GM21367 (cell line): ENCODE measurements around the gene GOLGA8K.
"Not testable (repeated sequence)": the region's sequence is repeated elsewhere in the genome, so short reads cannot be mapped to it uniquely, and the experiment has no call there.

Experiments
- ATAC-seq: cut with Tn5 transposase; IDR thresholded peaks from one replicate; pipeline ENCODE4 v1.9.1; 2021; ENCODE audit not compliant: unreplicated experiment

The GOLGA8K gene

DNA sequence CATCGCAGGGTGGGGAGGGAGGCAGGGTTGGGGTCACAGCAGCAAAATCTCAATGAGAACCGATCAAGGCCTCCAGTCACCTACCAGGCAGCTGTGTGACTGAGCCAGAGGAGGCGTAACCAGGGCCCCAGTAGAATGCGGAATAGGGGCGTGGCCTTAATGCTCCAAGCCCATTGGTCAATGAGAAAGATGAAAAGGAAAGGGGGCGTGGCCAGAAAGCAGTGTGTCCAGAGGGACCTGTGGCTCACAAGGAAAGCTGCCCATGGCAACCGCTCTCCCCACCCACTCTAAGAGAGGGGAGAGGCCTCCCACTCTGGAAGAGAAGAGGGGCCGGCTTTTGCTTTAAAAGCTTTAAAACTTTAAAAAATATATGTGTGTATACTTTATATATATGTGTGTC is at the start of gene GOLGA8K:
GOLGA8K (minus strand) TSS at position 101 of the 400 bp plus-strand sequence; CDS start at position 3, 98 bp downstream.
- ATAC-seq, result not testable (repeated sequence)

DNA sequence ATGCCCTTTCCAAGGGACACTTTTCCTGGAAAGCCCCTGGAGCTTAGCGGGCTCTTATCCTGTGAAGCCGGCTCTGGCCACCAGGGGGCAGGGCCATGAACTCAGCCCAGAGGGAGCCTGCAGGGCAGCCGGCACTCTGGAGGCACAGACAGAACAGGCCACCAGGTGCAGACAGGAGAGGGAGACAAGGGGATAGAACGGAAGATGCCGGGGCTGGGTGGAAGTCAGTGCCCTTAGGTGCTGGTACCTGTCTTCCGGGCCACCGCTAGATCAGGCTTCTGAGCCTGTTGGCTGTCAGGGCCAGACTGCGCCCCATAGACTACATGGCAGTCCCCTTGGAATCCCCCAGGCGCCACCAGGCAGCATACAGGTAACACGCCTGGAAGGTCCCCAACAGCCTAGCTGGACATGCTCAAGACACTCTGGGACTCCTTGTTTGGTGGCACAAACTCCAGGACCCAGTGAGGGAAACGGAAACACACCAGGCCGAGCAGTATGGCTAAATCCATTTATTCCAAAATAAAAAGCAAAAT is 37.4 kb upstream of the GOLGA8K start:
- not testable (repeated sequence) for ATAC-seq

GRCh38 chr15:32434102-32434963 is 31.2 kb upstream of the GOLGA8K start:
- ATAC-seq, result not testable (repeated sequence)

DNA sequence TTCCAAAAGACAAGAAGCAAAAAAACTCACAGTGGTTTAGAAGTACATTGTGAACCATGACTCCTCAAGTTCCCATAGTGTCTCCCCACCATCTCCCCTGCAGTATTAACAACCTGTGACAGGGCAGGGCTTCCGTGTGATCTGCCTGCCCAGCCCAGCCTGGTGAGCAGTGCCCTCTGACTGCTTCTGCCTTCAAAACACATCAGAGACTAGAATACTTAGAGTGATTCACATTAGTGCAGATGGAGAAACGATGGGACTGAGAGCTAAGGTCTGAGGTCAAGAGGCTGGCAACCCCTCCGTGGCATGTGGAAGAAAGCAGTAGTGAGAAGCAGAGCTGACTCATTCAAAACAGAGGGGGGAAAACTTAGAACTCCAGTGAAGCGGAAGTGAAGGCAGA is 24.5 kb upstream of the GOLGA8K start:
- not testable (repeated sequence) for ATAC-seq

- not testable (repeated sequence) for ATAC-seq
Measured at GRCh38 chr15:32426511-32426910, 23.4 kb upstream of the GOLGA8K start.

DNA sequence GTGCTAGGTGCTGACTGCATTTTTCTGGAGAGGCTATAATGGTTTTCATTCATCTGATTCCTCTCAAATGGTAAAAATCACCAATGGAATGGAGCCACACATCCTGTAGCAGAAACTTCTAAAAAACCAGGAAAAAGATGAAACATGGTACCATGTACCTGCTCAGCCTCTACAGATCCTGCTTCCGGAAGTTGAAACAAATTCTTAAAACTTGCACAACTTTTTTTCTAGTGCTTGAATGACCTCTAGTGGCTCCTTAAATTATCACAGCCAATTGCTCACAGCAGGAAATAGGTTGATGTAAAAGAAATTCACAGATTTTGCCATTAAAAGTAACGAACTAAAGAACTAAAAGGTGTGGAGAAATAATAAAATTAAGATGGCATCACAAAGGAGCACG is 4.8 kb upstream of the GOLGA8K start:
- not testable (repeated sequence) for ATAC-seq

- not testable (repeated sequence) for ATAC-seq
Measured at GRCh38 chr15:32396522-32396921, 6.6 kb downstream of the GOLGA8K start.

- ATAC-seq, result not testable (repeated sequence)
Measured at GRCh38 chr15:32394745-32395144, 8.3 kb downstream of the GOLGA8K start.

DNA sequence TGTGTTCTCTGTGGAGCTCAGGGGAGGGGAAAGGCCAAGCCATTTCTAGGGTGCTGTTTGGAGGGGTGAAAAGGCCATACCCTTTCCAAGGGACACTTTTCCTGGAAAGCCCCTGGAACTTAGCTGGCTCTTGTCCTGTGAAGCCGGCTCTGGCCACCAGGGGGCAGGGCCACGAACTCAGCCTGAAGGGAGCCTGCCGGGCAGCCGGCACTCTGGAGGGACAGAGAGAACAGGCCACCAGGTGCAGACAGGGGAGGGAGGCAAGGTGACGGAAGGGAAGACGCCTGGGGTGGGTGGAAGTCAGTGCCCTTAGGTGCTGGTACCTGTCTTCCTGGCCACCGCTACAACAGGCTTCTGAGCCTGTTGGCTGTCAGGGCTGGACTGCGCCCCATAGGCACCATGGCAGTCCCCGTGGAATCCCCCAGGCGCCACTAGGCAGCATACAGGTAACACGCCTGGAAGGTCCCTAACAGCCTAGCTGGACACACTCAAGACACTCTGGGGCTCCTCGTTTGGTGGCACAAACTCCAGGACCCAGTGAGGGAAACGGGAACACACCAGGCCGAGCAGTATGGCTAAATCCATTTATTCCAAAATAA is 14.9 kb downstream of the GOLGA8K start:
- not testable (repeated sequence) for ATAC-seq

- ATAC-seq, result not testable (repeated sequence)
Measured at GRCh38 chr15:32385823-32386495, 17.1 kb downstream of the GOLGA8K start.

- not testable (repeated sequence) for ATAC-seq
Measured at GRCh38 chr15:32374185-32374584, 28.9 kb downstream of the GOLGA8K start.

DNA sequence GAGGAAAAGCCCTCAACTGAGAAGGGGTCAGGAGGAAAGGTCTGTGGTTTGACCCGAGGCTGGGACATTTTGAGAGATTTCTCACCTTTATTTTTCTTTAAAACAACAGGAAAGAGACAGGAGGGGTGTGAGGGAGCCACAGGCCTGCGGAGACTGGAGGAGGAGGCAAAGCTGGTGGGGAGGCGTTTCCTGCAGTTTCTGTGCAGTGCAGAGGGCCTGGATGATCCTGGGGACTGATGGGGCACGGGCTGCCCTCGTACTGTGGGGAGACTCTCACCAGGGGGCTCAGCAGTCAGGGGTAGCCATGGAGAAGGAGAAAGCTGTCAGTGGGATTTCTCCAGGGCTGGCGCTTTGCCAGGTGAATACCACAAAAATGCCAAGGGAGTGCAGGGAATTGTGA is 29.4 kb downstream of the GOLGA8K start:
- ATAC-seq, result not testable (repeated sequence)

- ATAC-seq, result not testable (repeated sequence)
Measured at GRCh38 chr15:32372075-32372474, 31.0 kb downstream of the GOLGA8K start.

GRCh38 chr15:32370526-32370925 is 32.6 kb downstream of the GOLGA8K start:
- ATAC-seq, result not testable (repeated sequence)

- not testable (repeated sequence) for ATAC-seq
Measured at GRCh38 chr15:32370064-32370463, 33.0 kb downstream of the GOLGA8K start.

GRCh38 chr15:32366492-32366891 is 36.6 kb downstream of the GOLGA8K start:
- ATAC-seq, result not testable (repeated sequence)

- ATAC-seq, result not testable (repeated sequence)
Measured at GRCh38 chr15:32365955-32366354, 37.1 kb downstream of the GOLGA8K start.

DNA sequence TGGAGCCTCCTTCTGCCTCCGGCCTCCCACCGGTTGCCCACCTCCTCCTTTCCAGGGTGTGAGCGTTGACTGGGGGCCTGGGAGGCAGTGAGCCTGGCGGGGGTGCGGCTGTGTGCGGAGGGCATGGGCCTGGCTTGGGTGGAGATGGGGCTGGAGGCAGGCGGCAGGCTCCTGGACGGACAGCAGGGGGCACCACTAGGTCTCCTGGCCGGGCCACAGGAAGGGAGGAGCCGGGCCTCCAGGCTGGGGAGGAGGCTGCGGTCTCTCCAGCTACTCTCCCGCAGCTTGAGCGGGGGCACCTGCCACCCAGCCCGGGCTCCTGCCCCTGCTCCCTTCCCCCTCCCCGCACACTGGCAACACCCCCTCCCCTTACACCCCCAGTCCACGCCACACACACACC is 38.1 kb downstream of the GOLGA8K start:
- ATAC-seq, result not testable (repeated sequence)

DNA sequence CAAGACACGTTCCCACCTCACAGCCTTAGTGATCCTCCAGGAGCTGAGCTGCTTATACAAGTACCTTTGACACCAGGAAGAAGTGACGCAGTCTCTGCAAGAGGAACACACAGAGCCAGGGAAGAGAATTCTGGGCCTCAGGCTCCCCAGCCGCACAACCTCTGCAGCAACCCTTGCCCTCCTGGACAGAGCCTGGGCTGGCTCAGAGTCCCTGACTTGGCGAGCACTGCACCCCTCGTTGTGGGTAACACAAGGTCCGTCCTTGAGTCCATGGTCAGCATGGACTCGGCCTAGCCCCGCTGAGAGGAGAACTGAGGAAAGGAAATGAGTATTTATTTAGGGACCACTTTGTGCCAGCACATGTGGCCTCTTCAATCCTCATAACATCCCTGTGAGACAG is 39.6 kb downstream of the GOLGA8K start:
- ATAC-seq, result not testable (repeated sequence)

GRCh38 chr15:32361662-32362061 is 41.4 kb downstream of the GOLGA8K start:
- ATAC-seq, result not testable (repeated sequence)

- ATAC-seq, result not testable (repeated sequence)
Measured at GRCh38 chr15:32358462-32358861, 44.6 kb downstream of the GOLGA8K start.
